Activated CD4-positive, alpha-beta T cell treated with anti-CD3 and anti-CD28 coated beads for 24 hours (primary cell): ENCODE results near the gene ELP5.

Experiments used
- DNase-seq, 2 donors: peaks; one replicate each; pipeline ENCODE4 v3.0.0-alpha.2; 2020; ENCODE audit warnings: low read depth in 2 of 2

The ELP5 gene

DNA sequence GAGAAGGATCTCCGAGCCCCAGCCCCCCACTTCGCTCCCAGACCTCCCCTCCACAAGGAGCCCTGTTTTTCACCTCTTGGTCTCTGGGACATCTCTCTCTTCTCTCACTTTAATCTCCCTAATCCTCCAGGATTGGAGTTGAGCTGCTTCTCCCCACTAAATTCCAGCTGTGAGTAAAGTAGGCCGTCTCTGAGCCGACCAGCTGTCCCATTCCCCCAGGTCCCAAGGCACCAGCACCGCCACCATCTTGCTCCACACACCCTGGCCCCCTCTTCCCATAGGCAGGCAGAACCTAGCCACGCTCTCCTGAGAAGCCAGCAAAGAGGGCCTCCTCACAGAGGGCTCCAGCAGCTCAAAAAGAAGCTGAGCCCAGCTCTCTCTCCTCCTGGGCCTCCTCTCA, 33.3 kb upstream of the ELP5 start:
- DNase-seq, result no peak

- DNase-seq, result no peak
These were observed 32.7 kb upstream of the ELP5 start for GRCh38 chr17:7219229-7219811.

DNA sequence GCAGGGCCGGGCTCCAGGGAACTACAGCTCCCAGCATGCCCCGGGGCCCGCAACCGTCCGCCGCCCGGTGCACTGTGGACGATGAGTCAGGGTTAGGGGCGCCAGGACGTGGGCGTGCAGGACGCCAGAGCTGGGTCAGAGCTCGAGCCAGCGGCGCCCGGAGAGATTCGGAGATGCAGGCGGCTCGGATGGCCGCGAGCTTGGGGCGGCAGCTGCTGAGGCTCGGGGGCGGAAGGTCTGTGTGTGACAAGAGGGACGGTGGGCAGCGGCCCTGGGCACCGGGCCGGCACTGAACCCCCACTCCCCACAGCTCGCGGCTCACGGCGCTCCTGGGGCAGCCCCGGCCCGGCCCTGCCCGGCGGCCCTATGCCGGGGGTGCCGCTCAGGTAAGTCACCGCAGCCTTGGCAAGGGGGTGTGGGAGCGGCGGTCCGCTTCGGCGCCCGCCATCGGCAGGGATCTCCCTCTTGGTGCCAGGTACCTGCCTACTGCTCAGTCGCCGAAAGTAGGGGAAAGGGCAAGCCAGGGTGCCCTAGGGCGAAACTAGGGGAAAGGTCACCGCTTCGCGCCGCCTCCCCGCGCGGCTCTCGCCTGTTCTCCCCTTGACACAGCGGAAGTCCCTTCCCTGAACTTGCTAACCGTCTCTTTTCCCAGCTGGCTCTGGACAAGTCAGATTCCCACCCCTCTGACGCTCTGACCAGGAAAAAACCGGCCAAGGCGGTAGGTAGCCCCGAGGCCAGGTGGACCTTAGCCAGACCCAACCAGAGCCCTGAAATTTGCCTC, 32.0 kb upstream of the ELP5 start, which contains the start of the genes ACADVL and DLG4:
Gene ACADVL (plus strand): TSS at position 127 of the 781 bp plus-strand sequence. CDS start 47 bp downstream, at position 174.
Gene DLG4 (minus strand): TSS at position 25 of the 781 bp plus-strand sequence.
- peak; percentile 69 to 79 for DNase-seq

DNA sequence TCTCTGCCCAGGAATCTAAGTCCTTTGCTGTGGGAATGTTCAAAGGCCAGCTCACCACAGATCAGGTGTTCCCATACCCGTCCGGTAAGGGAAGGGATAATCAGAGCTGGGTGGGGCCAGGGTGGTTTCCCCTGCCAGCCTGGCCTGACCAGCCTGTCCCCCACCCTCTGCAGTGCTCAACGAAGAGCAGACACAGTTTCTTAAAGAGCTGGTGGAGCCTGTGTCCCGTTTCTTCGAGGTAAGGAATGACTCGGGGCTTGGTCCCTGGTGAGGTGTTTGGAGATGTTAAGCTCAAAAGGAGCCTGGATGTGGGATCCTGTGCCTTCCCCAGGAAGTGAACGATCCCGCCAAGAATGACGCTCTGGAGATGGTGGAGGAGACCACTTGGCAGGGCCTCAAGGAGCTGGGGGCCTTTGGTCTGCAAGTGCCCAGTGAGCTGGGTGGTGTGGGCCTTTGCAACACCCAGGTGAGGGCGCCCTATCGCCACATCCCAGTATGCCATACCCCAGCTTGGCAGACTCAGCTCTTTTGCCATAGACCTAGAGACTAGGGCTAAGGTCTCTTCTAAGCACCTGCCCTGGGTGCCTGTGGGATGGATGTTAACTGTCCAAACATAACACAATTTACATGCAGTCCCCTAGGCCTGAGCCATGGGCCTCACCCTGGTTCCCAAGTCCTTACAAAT, 31.3 kb upstream of the ELP5 start:
- no peak for DNase-seq

DNA sequence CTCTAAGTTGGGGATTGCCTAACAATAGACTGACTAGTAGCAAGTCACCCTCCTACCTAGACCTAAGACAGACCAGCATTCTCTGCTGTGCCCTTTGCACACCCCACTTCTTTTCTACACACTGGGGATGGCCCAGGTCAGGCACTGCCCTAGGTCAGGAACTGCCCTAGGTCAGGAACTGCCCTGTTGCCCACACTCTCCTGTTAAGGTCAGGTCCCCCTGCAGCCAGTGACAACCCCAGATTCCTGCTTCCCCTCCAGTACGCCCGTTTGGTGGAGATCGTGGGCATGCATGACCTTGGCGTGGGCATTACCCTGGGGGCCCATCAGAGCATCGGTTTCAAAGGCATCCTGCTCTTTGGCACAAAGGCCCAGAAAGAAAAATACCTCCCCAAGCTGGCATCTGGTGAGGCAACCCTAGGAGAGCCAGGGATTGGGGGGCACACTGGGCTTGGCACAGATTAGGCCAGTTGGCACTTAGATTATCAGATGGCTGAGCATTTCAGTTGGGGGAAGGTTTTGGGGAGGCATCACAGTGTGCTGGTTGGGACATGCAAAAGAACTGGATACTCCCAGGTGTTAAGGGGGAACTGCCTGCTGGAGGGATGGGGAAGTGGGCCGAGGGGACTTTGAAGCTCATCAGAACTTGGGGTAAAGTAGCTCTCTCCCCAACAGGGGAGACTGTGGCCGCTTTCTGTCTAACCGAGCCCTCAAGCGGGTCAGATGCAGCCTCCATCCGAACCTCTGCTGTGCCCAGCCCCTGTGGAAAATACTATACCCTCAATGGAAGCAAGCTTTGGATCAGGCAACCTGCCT, 30.5 kb upstream of the ELP5 start:
- DNase-seq, result no peak

DNA sequence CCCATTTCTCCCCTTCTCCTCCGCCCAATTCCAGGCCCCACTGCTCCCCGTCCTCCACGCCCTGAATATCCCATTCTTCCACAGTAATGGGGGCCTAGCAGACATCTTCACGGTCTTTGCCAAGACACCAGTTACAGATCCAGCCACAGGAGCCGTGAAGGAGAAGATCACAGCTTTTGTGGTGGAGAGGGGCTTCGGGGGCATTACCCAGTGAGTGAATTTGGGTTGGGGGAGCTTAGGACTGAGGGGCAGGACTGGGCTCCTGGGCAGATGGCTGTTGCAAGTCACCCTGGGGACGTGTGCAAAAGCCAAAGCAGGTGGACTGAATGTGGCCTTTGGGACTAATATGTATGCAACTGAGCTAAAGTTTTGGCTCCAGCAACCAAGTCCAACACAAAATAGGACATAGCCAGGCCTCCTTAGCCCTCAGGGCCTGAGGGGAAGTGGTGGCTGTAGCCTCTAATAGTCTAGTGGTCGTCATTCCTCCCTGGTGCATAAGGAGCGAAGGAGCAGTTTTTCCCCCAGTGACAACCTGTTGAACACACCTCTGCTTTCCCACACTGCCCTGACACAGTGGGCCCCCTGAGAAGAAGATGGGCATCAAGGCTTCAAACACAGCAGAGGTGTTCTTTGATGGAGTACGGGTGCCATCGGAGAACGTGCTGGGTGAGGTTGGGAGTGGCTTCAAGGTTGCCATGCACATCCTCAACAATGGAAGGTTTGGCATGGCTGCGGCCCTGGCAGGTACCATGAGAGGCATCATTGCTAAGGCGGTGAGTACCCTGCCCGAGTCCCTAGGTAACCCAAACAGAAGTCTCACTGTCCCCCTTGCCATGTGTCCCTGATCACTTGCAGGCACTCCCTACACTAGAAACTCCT, 29.7 kb upstream of the ELP5 start:
- no peak for DNase-seq

DNA sequence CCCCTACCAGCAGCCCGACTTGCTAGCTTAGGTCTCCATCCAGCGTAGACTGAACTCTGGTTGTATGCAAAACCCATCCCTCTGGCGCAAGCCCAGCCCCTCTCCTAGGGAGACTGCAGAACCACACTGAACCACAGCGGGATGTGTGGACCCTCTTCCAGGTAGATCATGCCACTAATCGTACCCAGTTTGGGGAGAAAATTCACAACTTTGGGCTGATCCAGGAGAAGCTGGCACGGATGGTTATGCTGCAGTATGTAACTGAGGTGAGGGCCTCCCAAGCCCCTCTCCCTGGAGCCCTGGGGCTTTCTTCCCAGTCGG, 29.1 kb upstream of the ELP5 start:
- no peak for DNase-seq

- DNase-seq, result no peak
These were observed 28.6 kb upstream of the ELP5 start for GRCh38 chr17:7223375-7223774.

DNA sequence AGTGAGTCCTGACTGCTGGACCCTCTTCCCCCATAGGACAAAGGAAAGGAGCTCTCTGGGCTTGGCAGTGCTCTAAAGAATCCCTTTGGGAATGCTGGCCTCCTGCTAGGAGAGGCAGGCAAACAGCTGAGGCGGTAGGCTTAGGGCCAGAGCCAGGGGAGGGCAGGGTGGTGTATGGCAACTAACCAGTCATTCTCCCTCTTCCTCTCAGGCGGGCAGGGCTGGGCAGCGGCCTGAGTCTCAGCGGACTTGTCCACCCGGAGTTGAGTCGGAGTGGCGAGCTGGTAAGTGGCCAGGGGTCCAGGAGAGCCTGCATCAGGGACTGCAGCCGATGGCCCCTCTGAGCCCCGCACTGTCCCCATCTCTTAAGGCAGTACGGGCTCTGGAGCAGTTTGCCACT, 27.9 kb upstream of the ELP5 start:
- no peak for DNase-seq

DNA sequence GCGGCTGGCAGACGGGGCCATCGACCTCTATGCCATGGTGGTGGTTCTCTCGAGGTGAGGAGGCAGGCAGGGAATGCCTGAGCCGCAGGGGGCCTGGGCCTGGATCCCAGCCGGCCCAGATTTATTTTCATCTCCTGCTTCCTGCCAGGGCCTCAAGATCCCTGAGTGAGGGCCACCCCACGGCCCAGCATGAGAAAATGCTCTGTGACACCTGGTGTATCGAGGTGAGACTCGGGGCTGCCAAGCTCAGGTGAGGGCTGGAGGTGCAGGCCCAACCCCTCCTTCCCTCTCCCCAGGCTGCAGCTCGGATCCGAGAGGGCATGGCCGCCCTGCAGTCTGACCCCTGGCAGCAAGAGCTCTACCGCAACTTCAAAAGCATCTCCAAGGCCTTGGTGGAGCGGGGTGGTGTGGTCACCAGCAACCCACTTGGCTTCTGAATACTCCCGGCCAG, 27.3 kb upstream of the ELP5 start:
- no peak for DNase-seq

DNA sequence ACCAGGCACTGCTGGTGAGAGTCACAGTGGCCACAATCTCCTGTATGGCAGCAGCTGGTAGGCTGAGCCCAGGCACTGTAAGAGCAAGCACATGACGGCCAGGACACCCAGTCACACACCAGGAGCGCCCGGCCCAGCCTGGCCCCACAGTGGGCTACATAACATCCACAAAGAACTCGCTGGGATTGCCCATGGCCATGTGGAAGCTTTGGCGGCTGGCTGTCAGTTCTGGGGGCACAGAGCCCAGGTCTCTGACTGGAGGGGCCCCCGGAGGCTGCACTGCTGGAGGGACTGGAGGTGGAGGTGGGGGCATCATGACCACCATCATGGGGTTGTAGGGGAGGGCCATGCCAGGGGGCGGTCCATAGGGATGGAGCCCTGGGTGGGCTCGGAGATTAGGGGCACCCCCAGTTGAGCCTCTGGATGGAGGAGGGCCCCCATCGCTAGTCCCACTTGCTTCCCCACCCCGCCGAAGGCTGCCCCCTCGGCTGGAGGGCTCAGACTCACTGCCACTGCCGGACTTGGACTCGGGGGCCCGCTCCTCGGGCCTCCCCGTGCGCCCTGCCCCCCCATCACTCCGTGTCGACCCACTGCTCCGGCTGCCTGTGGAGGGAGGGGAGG, 26.2 kb upstream of the ELP5 start:
- DNase-seq, result no peak

- DNase-seq, result no peak
These were observed 25.0 kb upstream of the ELP5 start for GRCh38 chr17:7226721-7227710.

- DNase-seq, result no peak
These were observed 23.1 kb upstream of the ELP5 start for GRCh38 chr17:7228920-7229319.

GRCh38 chr17:7229504-7229903, 22.5 kb upstream of the ELP5 start:
- DNase-seq, result no peak

- DNase-seq, result no peak
These were observed 19.9 kb upstream of the ELP5 start for GRCh38 chr17:7232114-7232513.

DNA sequence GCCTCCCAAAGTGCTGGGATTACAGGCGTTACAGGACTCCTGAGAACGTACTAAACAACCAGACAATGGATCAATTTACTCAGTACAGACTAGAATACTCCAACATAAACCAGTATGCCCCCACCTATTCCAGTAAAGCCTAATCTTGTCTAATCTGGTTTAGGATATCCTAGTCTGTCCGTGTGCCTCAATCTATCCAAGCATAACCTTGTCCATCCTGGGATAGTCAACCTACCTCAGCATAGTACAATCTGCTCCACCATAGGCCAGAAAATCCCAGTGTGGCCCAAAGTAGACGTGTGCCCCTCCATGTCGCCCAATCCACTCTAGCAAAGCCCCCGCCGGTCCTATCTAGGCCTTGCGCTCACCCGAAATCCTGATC, 18.3 kb upstream of the ELP5 start:
- no peak for DNase-seq

DNA sequence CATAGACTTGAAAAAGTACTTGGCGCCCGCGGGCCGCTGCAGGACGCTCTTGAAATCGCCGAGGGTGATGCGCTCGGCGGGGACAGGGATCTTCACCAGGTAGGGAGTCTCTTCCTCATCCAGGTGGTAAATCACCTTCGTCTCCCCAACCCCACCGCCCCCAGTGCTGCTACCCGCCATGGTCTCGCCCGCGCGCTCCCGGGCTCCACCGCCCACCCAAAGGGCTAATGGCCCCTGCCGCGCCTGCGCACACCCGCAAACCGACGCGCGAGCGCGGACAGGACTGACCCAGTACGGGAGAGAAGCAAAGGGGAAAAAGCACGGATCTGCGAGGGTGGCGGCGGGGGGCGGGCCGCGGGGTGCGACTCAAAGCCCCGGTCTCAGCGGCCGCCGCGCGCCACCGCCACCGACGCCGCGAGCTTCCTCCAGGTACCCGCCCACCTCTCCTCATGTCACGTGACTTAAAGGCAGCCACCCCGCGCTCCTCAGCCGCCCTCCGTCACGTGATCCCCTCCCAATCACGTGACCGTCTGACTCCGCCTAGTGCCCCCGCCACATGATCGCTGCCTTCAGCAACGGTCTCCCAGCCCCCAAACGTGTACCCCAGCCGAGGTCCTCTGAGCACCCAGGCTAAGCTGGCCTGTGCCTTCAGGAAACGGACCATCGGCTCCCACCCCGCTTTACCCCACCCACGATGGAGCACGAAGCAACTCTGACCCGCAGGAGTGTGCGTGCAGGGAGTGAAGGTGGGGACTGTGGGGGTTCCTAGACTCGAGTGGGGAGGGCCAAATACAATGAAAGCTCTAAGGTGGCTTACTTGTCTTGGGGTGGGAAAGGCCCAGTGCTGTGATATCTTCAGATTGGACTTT, 17.7 kb upstream of the ELP5 start, which contains the start of gene DVL2:
Gene DVL2 (minus strand): TSS at position 435 of the 869 bp plus-strand sequence. CDS start 255 bp downstream, at position 180.
- peak; percentile 91 to 96 for DNase-seq
